Pancreas (tissue), 10 donors: Measurements from ENCODE around the gene OR52K1. TPM values are rescaled to one million over a fixed set of nuclear protein-coding genes. Genes with fewer than 3 reads are reported as not detected.

Experiments
- ATAC-seq, 4 donors: fragments of 200-7000 bp; cut with Tn5 transposase; one replicate each; pipeline versions ENCODE4 v1.8.0 to v1.9.1; 2020; ENCODE audit warnings: mild to moderate bottlenecking in 4 of 4, moderate library complexity in 4 of 4
- DNase-seq, 6 donors: peaks; one replicate each; pipeline ENCODE4 v3.0.0-alpha.2; 2020
- FAIRE-seq: peaks from 2 replicates; lab custom pipeline; 2012; peaks lifted over from hg19 to GRCh38; lab: Jason Lieb, UNC
- H3K27ac ChIP-seq, 4 donors: fragments of 200-600 bp; sonication (generic); 1 replicate in 3 of 4; 2 replicates in 1 of 4; pipeline versions ENCODE4 v1.5.0 to v1.8.0; 2020
- H3K27me3 ChIP-seq, 4 donors: fragments of 200-600 bp; one replicate each; pipeline ENCODE4 v1.8.0; 2021
- H3K36me3 ChIP-seq, 3 donors: fragments of 200-600 bp; sonication (generic) in 1 of 3; one replicate each; pipeline versions ENCODE4 v1.5.0 to v1.8.0; 2020 to 2021
- H3K4me1 ChIP-seq, 3 donors: fragments of 200-600 bp; one replicate each; pipeline ENCODE4 v1.8.0; 2021
- H3K4me3 ChIP-seq, 4 donors: fragments of 200-600 bp; sonication (generic) in 2 of 4; one replicate each; pipeline versions ENCODE4 v1.5.0 to v1.8.0; 2020 to 2021
- H3K9me3 ChIP-seq, 4 donors: fragments of 200-600 bp; one replicate each; pipeline ENCODE4 v1.8.0; 2021
- WGBS, 2 donors: extraction: QIAGEN DNeasy Blood & Tissue Kit; methylation state at CpG; one replicate each; pipeline ENCODE4 v1.1.7; 2013; 5-methylcytosine and 5-hydroxymethylcytosine counted together
- intact Hi-C, 3 donors: fragments of 100-400 bp; cut with DNase I; formaldehyde crosslinking; loops; one replicate each; pipeline versions ENCODE4 v1.11.1 to v1.14.2; 2022
- polyA plus RNA-seq, 2 donors: library from polyadenylated mRNA; stranded (reverse); fragments of 200-250 nt; gene quantifications; one replicate each; pipeline ENCODE4 v1.2.3, GENCODE V29; 2013
- total RNA-seq, 6 donors: library from RNA; stranded (reverse); fragmentation: NEBNext Ultra II Directional in 4 of 6; extraction: Animal tissue kit (Norgen Biotek cat#: 25700) in 4 of 6; gene quantifications; one replicate each; pipeline versions ENCODE4 v1.2.1 to v1.2.4, GENCODE V29; 2021 to 2023
- TF ChIP-seq, protein P1 (sequence below), 4 donors: fragments of 200-600 bp; sonication (generic) in 3 of 4; IDR thresholded peaks; one replicate each; pipeline versions ENCODE4 v1.5.0 to v1.8.0; 2021; ENCODE audit warnings: antibody characterized with exemption in 4 of 4
- donor health status: healthy with polysubstance abuse.
- donor health status: DM: no; HTN: no; CAD: no; lungs with moderate emphysema.
- donor health status: DM: no; HTN: no; CAD: no.
- donor health status: control.
- donor health status: control.
- donor health status: Bipolar disorder and iron deficiency.
- donor health status: DM: yes; HTN: yes; CAD: no.
- donor health status: DM: no; HTN: no; CAD: no.
- donor health status: DM: no; HTN: no; CAD: no.
- donor health status: DM: yes; HTN: yes; CAD: no.

Gene OR52K1
- total and polyA plus RNA-seq, 8 donors = 0.06 TPM; not detected in 7

DNA sequence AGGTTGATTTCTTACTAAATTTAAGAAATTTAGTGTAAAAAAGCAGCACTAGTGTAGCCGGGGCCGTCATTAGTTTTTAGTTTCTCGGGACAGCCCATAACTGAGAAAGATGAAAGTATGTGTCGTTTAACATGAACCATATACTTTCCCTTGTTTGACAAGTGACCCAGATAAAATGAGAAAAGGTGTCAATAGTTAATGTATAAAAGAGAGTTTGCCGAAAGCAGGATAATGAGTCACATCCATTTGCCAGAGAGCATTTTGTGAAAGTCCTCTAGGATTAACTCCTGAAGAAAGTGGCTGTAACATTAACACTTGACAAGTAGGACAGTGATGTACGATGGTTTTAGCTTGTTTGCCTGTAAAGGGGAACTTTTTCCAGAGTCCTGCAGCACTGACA, 13.5 kb downstream of the OR52K1 start:
- Histone ChIP-seq H3K36me3 (no peaks in the 10 kb centered on the region), H3K4me3 (no peak overlapping the region), H3K27ac (no peak overlapping the region), H3K27me3 (peaks cover 0 to 6% (median 0%) of the 10 kb centered on the region in 4 donors), H3K9me3 (no peaks in the 10 kb centered on the region), H3K4me1 (no peaks in the 10 kb centered on the region)
- intact Hi-C loops = loop anchor here in 1 of 3 donors (10.0 kb wide), 1 partner anchor 311 kb away; no protein-coding TSS in a partner anchor
- DNase-seq (no peak), FAIRE-seq (no peak), ATAC-seq (no peak)
- 15 to 31% methylated on average over 6 of the region's 6 CpGs for WGBS, 2 donors
- TF ChIP-seq, protein P1, sequence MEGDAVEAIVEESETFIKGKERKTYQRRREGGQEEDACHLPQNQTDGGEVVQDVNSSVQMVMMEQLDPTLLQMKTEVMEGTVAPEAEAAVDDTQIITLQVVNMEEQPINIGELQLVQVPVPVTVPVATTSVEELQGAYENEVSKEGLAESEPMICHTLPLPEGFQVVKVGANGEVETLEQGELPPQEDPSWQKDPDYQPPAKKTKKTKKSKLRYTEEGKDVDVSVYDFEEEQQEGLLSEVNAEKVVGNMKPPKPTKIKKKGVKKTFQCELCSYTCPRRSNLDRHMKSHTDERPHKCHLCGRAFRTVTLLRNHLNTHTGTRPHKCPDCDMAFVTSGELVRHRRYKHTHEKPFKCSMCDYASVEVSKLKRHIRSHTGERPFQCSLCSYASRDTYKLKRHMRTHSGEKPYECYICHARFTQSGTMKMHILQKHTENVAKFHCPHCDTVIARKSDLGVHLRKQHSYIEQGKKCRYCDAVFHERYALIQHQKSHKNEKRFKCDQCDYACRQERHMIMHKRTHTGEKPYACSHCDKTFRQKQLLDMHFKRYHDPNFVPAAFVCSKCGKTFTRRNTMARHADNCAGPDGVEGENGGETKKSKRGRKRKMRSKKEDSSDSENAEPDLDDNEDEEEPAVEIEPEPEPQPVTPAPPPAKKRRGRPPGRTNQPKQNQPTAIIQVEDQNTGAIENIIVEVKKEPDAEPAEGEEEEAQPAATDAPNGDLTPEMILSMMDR (IDR thresholded peaks at IDR 0.05) = no peak

DNA sequence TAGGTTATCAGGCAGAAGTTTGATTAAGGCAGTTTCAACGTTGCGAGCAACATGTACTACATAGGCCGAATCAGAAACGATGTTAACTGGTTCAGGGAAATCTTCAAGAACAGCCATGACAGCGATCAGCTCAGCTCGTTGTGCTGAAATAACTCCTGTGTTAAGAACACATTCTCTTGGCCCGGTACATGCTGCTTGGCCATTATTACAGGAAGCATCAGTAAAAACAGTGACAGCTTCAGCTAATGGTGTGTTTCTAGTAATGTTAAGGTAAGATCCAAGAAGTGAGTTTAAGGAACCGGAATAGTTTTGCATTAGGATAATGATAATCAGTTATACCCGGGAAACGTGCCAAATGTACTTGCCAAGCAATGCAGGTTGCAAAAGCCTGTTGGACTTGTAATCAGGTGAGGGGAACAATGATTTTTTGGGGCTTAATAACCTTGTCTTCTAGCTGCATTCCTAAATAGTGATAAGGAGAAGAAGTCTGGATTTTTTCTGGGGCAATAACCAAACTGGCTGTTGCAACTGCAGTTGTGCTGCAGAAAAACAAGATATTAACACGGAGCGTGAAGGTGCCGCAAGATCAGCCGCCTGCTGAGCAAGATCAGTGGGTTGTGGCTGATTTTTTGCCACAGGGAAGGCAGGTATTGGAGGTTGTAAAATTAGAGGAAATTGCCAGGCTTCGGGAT, 14.3 kb downstream of the OR52K1 start:
- no peak overlapping the region for H3K4me3 ChIP-seq
- ATAC-seq = peak; percentile 28 to 59 (median 41)
- no peak overlapping the region for H3K27ac ChIP-seq
- no peak for FAIRE-seq
- H3K27me3 ChIP-seq = peaks cover 0 to 6% (median 0%) of the 10 kb centered on the region in 4 donors
- no peaks in the 10 kb centered on the region for H3K4me1 ChIP-seq
- TF ChIP-seq, protein P1 (IDR thresholded peaks at IDR 0.05) = no peak
- no peaks in the 10 kb centered on the region for H3K9me3 ChIP-seq
- WGBS, 2 donors = 22 to 29% methylated on average over 15 of the region's 15 CpGs
- intact Hi-C loops = loop anchor here in 1 of 3 donors (10.0 kb wide), 1 partner anchor 312 kb away; no protein-coding TSS in a partner anchor
- no peaks in the 10 kb centered on the region for H3K36me3 ChIP-seq
- peak in 1 of 6 donors; percentile 14 for DNase-seq

DNA sequence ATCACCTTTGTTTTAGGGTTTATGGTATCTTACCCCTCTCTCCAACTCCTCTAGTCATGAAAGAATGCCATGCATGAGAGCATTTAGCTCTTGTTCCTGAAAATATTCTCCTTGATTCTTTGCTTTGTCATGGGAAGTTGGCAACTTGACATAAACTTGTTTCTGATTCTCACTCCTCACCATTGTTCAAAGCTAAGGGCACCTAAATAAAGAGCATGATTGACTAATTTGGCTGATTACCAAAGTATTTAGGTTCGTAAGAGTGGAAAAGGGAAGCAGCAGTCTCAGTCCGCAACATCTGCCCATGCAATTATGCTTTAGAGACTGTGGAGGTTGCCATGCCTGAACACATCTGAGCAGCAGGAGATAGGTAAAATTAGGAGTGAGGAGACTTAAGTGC, 26.4 kb downstream of the OR52K1 start:
- no peaks in the 10 kb centered on the region for H3K9me3 ChIP-seq
- WGBS, 2 donors = 59 to 76% methylated on average over 2 of the region's 2 CpGs
- H3K36me3 ChIP-seq = no peaks in the 10 kb centered on the region
- DNase-seq = no peak
- H3K27me3 ChIP-seq = no peaks in the 10 kb centered on the region
- H3K4me1 ChIP-seq = no peaks in the 10 kb centered on the region
- H3K27ac ChIP-seq = no peak overlapping the region
- TF ChIP-seq, protein P1 (IDR thresholded peaks at IDR 0.05) = no peak
- intact Hi-C loops = no loop called here
- H3K4me3 ChIP-seq = no peak overlapping the region
- no peak for ATAC-seq
- FAIRE-seq = no peak

DNA sequence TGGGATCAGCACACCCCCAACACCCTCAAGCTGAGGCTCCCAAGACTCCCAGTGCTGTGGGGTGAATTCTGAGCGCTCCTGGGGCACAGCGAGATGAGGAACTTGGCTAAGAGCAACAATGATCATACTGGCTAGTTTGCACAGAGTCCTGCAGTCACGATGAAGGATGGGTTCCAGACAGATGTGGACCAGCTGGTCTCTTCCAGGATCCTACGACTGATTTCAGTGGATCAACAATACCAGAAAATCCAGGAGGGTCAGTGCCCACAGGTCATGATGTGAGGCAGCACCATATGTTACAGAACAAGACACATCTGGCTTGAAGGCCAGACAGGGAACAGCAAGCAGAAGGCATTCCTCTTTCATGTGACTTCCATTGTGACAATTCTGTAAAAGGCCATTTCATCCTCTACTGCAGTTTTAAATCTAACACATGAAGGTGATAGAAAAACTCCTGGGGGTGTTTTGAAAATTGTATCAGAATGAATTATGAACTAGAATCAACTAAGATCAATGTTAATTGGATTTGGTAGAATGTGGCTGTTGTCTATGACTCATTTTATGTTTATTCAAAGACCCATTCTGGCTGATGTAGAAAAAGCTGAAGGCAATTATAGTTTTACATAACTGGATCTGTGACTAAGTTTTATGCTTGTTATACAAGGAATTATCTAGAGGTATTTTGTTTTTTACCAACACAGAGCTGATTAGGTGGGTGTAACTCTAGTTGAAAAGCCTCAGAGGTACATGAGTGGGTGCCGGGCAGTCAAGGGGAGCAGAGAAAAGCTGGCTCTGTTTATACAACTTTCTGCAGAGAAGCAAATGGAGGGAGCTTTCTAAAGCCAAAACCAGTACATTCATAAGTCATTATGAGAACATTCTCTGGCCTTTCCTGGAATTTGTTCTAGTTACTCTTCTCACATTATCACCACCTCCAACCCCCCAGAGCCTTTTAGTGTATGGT, 29.1 kb downstream of the OR52K1 start:
- TF ChIP-seq, protein P1 (IDR thresholded peaks at IDR 0.05) = no peak
- no peaks in the 10 kb centered on the region for H3K9me3 ChIP-seq
- FAIRE-seq = no peak
- ATAC-seq = no peak
- H3K4me1 ChIP-seq = no peaks in the 10 kb centered on the region
- H3K27me3 ChIP-seq = no peaks in the 10 kb centered on the region
- no peak overlapping the region for H3K27ac ChIP-seq
- 63 to 64% methylated on average over 5 of the region's 5 CpGs for WGBS, 2 donors
- intact Hi-C loops = no loop called here
- no peak overlapping the region for H3K4me3 ChIP-seq
- no peaks in the 10 kb centered on the region for H3K36me3 ChIP-seq
- DNase-seq = no peak
